GM12873 (cell line): Measurements from ENCODE around the gene GPR176.

Experiments used
- CTCF ChIP-seq: IDR thresholded peaks from 2 replicates; pipeline ENCODE4 v1.5.1; 2012; ENCODE audit warnings: low read depth, mild to moderate bottlenecking, moderate library complexity, low read length, control low read depth; ENCODE audit not compliant: insufficient read depth; ENCODE audit errors: missing control alignments

The GPR176 gene

GRCh38 chr15:39888809-39889208 lies 31.3 kb downstream of the GPR176 start:
- no peak for TF ChIP-seq CTCF

- TF ChIP-seq CTCF: no peak
These were observed 31.8 kb downstream of the GPR176 start for GRCh38 chr15:39888243-39888642.

- TF ChIP-seq CTCF: peak; percentile 28
These were observed 32.2 kb downstream of the GPR176 start for GRCh38 chr15:39887832-39888231.

GRCh38 chr15:39887211-39887610 lies 32.9 kb downstream of the GPR176 start:
- no peak for TF ChIP-seq CTCF

GRCh38 chr15:39886418-39886817 lies 33.6 kb downstream of the GPR176 start:
- no peak for TF ChIP-seq CTCF

GRCh38 chr15:39885099-39885777 lies 34.8 kb downstream of the GPR176 start:
- TF ChIP-seq CTCF: no peak

- TF ChIP-seq CTCF: no peak
These were observed 35.7 kb downstream of the GPR176 start for GRCh38 chr15:39884351-39884750.
